HG03060 (cell line): ENCODE results near the gene ALDH1A3.
A peak's percentile ranks its signal among the peaks of the same experiment; 100 is the strongest.

ENCODE experiments used
- ATAC-seq: cut with Tn5 transposase; IDR thresholded peaks from one replicate; pipeline ENCODE4 v1.9.1; 2021; ENCODE audit warnings: low read depth, moderate number of reproducible peaks; ENCODE audit not compliant: unreplicated experiment

The ALDH1A3 gene

DNA sequence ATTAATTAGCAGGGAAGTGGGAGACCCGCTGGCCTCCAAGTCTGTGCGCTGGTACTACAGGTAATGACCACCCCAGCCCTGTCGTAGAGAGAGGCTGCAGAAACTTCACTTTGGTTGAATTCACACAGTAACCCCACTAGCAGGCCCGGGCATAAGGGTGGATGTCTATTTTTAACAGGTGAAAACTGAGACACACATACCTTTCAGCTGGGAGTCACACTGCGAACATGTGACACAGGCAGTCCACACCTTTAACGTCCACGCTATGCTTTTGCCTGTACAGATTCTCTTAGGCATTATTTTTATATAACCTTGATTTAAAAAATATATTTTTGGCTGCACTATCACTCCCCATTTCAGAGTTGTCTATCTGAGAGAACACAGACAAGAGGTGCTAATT, 43.4 kb downstream of the ALDH1A3 start:
- ATAC-seq = no peak

DNA sequence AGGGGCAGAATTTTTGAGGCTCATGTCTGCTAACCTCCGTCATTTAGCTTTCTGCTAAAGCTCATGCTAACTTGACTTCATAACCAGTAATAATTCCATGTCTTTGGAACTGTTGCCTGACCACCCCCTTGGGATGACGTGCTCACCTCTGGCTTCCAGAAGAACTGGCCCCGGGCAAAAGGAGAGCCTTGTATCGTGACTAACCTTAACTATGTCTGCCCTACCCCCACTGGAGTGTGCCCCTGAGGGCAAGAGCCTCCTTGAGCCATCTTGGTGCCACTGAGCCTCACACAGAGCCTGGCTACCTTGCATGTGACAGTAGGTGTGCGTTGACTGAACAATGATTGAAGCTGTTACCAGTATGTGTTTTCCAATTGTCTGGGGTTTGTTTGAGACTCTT, 44.3 kb downstream of the ALDH1A3 start:
- ATAC-seq = no peak

DNA sequence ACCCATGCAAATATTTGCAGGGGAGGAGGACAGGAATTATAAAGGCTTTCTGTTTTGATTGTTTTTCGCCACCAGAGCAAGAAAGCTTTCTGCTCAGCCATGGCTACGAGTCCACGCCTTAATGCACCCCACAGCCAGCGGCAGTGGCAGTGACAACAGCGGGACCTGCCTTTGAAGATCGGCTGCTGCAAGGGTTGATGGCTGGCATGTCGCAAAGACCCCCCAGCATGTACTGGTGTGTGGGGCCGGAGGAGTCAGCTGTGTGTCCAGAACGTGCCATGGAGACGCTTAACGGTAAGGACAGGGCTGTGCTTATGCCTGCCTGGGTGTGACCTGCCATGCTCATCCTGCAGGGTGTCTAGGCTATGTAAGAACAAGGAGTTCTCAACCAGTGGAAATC, 44.8 kb downstream of the ALDH1A3 start:
- no peak for ATAC-seq

DNA sequence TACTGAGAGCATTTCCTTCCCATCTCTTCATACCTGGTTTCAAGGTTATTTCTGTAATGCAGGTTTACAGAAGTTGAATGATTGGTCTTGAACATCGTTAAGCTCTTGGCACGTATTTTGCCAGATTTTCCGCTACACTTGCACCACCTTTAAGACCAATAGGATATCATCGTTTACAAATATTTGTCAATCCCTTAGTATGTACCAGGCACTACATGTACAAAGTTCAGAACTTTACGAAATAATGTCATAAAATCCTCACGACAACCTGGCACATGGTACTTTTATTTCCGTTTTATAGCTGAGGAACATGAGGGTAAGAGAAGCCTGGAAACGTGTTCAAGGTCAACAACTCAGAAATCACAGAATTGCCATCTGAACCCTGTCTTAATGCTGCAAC, 45.8 kb downstream of the ALDH1A3 start:
- ATAC-seq = no peak

DNA sequence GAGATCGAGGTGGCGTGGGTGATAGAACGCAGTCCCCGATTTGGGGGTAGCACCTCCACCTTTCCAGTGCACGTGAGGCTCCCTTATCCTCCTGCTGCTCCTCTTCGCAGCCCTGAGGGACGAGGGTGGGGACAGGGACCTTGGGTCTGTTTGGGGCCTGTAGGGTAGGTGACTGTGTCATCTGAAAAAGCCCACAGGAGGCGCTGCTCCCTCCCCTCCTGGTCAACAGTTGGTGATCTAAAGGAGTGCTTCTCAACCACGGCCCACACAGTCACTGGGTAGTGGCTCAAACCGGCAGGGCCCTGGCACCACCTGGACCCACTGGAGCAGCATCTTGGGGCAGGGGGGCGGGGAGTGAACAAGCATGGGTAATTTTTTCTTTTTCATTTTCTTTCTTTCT, 46.6 kb downstream of the ALDH1A3 start:
- ATAC-seq = no peak

DNA sequence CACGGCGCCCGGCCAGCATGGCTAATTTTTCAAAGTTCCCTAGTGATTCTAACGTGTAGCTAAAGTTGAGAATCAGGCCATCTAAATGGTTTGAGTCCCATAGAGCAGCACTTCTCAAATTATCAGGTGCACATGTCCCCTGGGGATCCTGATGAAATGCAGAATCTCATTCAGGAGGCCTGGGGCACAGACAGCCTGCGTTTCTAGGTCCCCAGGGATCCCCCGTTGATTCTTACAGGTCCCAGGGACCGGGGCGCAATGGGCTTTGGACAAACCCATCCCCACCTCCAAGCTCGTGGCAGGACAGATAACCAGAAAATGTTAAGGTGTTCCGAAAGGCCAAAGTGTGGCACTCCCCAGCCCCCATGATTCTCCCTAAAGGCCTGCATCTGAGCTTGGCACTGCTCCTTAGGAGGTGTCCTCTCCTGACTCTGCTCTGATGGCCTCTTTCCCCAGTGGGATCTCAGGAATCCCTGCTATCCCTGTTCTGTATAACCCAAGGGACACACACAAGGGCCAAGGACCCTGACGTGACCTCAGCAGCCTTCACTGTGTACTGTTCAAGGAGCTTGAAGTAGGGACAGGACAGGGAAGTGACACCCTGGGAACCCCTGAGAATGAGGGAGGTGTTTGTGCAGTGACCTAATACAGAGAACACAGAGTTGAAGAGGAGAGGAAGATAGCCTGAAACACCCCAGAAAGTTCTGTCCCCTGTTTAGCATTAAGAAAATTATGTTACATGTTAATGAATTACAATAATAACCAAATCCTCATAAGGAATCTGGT, 47.5 kb downstream of the ALDH1A3 start:
- ATAC-seq = no peak

DNA sequence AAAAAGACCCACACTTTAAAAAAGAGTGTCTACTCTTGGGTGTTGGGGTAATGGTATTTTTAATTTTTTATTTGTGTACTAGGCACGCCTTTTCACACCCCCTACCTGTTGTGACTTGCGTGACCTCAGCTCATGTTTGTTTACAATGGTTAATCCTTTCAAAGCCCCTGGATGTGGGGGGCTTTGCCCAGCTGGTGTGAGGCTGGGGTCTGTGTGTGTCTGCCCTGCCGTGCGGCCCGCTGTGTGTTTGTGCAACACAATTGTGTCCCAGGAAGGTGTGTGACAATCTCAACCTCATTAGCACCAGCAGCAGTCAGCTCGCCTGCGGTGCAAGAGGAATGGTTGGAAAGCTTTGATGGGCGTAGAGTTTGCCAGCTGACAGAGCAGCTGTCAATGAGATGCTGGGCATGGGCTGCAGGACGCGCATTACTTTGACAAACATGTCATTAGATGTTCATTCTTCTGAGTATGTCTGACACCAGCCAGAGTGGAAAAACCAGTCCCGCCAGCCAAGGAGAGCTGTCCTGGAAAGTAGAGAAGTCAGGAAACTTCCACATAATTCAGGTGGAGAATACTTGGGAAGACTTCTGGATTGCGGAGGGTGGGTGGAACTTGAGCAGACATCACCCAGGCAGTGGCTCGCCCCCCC, 49.1 kb downstream of the ALDH1A3 start:
- ATAC-seq = no peak

DNA sequence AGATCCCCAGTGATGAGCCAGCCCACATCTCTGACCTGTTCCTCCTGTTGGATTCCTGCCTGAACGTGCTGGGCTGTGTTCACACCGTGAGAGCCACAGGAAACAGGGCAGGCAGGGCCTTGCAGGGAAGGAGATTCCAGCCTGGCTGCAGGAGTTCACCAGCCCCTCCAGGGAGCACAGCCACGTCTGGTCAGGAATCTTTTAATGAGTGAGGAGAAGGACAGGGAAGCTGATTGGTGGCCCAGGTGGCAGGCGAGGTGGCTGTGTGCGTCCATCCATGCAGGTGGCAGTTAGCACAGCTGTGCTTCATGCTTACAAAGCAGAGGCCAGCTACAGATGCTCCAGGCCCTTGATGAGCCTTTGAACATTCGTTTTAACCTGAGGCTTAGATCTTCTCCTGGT, 50.0 kb downstream of the ALDH1A3 start:
- ATAC-seq = no peak

DNA sequence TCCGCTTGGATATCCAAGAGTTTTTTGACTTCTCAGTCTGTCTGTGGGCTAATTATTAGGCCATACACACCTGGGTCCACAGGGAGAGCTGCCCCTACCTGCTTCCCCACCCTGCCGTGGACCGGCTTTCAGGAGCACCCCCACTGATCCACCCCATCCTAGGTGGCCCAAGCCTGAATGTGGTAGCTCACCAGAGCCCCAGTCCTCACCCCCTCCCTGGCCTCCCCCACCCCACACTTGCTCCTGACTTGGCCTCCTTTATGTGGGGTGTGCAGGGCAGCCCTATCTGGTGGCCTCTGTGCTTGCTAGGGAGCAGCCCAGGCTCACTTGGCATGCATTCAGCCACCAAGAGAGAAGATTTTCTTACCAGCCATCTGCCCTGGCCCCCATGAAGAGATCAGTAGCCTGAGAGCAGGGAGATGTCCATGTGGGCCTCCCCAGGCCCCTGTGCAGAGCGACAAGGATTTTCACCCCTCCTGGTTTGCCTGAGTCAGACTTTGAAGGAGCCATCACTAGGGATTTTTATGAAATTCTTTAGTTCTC, 50.7 kb downstream of the ALDH1A3 start:
- no peak for ATAC-seq

DNA sequence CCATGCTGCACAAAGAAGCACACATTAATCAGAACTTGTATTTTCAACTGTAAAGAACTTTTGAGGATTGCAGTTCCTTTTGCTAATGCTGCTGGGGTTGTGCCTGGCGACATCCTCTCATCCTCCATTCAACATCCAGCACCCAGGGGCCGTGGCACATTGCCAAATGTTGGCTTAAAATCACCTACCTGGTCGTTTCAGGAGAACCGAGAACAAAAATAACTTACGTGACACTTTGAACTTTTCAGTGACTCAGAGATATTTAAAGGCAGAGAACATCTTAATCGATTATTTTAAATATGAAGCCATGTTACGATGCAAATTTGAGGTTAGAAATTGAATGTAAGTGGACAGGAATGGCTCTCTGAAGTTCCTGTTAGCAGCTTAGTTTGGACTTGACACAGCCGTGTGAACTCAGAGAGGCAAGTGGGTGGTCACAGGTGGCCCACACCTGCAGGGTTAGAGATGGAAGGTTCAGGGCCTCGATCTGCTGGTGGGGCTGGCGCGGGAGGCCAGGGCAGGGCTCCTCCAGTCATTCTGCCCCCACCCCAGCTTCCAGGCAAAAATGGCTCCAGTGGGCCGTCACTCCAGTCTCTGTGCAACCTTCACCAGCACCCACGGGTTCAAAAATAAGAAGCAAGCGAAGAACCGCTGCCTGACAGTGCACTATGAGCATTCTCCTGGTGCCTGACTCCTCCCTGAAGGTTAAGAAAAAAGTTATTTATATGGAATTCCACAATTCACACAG, 51.7 kb downstream of the ALDH1A3 start:
- ATAC-seq = peak; percentile 55

DNA sequence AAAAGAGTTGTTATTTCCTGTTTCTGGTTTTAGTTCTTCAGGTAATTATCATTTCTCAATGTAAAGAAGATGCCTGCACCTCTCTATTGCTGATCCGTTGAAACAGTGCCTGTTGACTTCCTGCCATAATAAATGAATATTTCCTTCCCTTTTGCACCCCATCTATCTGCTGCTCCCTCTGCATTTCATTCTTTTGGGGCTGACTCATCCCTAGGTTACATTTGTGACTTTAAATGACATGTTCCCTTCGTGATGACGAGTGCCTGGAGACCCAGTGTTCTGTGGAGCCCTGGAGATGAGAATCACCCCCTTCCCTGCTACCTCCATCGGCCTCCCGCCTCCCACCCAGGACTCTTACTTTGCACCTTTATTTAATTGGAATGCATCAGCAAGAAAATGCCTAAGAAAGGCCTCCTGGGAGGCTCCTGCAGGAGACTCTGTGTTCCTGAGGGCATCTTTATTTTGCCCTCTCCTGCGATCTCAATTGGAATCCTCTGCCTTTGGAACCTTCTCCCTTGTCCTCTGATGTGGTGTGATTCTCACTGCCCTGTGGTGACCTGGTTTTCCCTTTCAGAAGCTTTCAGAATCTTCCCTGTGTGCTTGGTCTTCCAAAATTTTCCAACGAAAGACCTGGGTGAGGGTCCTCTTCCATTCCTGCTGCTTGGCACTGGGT, 53.2 kb downstream of the ALDH1A3 start:
- ATAC-seq = no peak

DNA sequence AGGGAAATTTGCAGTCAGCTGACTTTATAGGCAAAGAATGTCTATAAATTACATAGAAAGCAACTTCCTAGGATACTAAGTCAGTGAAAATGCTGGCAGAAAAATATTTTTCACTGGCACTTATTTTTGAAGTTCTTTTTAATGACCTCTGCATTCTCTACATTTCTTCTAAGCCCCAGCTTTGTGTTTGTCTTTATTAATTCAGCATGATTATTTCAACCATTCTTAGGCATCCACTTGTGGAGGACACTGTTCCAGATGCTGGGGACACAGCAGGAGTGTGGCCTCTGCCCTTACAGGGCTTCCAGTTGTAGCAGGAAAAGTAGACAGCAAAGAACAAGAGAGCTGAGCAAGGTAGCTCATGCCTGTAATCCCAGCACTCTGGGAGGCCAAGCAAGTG, 54.5 kb downstream of the ALDH1A3 start:
- no peak for ATAC-seq

DNA sequence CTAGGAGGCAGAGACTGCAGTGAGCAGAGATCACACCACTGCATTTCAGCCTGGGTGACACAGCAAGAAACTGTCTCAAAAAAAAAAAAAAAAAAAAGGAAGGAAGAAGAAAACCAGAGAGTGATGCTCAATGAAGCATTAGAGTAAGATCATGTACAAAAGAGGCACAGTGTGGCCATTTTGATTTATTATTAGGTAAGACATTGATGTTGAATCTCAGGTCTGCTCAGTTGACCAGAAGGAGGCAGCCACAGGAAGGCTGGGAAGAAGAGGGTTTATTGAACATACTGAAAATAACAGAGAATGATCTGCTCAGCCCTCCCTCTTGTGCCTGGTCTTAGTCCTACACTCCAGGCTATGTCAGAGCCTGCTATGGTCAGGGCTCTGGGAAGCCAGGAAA, 55.1 kb downstream of the ALDH1A3 start:
- no peak for ATAC-seq

DNA sequence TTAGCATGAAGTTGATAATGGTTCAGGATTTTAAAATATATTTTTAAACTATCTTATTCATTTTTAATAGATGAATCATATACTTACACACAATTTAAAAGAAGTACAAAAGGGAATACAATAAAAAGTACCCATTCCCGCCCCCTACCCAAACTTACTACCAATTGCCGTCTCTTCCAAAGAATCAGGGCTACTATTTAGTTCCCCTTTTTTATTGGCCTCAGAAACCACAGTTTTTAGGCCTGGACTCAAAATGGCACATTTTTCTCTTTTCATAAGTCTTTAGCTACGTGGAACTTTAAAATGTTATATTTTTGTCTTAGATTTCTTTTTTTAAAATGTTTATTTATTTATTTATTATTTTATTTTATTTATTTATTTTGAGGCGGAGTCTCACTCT, 57.5 kb downstream of the ALDH1A3 start:
- ATAC-seq = no peak

DNA sequence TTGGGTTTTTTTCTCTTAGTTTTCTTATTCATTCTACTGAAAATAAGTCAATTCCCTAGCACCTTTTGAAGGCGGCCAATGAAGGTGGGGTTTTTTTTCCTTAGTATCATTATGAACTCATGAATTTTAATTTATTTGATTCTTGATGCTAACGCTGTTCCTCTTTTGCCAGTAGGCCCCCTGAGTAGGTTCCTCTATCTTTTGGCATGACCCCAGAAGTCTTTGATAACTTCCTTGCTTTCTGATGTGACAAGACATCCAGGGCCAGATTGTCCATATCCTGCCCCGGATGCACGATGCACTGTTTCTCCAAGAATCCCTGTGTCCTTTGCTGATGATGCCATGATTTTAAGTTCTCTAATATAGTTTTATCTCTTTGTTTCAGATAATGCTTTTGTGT, 60.2 kb downstream of the ALDH1A3 start:
- ATAC-seq = no peak

DNA sequence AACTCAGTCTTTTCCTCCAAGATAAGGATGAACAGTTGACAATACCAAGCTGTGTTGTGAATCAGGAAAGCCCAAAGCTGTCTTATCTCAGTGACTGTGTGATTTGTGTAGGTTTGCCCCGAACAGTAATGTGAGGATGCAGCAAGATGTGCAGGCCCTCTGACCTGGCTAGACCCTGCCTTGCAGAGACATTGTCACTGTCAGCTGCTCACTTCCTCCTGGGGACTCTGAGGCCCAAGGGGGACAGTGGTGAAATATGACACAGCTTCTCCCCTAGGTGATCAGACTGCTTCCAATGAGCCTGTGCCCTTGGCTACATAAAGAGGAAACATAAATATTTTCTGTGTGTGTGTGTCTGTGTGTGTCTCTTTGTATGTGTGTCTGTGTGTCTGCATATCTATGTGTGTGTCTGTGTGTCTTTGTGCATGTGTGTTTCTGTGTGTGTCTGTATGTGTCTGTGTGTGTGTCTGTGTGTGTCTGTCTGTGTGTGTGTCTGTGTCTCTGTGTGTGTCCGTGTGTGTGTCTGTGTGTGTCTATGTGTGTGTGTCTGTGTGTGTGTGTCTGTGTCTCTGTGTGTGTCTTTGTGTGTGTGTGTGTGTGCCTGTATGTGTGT, 61.2 kb downstream of the ALDH1A3 start:
- peak; percentile 45 for ATAC-seq

DNA sequence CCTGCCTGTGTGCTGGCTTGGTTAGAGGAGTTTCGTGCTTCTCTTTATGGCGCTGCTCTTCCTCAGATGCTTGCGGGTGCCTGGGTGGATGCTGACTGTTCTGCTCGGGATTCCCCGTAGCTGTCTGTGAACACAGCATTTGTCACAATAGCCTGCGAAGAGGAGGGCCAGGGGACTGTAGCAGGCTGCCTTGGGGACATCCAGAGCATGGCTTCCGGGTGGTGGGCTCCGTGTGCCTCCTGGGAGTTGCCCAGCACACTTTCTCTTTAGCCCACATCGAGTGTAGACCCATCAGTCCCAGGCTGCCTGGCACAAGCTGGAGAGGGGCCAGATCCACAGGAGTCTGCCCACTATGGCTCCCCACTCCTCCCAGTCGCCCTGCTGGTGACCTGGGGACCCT, 61.9 kb downstream of the ALDH1A3 start:
- peak; percentile 34 for ATAC-seq

DNA sequence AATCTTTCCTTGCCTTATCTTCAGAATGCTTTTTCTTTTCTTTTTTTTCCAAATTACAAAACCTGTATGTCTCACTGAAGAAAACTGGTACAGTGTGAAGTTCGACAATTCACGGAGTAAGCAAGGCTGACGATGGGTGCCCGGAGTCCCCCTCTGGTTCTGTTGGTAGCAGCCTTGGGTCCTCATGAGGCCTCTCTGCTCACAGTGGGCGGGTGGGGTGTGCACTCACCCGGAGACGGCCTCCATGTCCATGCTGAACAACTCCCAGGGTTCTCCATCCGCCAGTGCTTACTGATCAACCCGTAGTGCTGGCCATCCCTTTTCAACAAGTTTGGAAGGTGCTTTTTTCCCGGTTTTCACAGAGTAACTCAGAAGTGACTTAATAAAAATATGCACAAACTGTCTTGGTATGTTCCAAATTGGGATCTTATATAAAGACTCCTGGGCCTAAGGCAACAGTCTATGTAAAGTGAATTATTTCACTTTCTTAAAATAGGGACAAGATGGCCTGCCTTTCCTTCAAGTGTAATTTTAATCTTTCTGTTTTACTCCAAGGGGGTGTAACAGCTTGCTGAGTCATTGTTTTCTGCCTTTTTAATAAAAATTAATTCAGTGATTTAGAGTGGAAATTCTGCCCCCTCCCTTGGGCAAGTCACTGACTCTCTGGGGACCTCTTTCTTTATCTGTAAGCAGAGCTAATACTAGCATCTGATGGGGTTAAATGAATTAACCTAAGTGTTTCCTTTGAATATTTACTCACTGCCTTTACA, 63.2 kb downstream of the ALDH1A3 start:
- no peak for ATAC-seq

DNA sequence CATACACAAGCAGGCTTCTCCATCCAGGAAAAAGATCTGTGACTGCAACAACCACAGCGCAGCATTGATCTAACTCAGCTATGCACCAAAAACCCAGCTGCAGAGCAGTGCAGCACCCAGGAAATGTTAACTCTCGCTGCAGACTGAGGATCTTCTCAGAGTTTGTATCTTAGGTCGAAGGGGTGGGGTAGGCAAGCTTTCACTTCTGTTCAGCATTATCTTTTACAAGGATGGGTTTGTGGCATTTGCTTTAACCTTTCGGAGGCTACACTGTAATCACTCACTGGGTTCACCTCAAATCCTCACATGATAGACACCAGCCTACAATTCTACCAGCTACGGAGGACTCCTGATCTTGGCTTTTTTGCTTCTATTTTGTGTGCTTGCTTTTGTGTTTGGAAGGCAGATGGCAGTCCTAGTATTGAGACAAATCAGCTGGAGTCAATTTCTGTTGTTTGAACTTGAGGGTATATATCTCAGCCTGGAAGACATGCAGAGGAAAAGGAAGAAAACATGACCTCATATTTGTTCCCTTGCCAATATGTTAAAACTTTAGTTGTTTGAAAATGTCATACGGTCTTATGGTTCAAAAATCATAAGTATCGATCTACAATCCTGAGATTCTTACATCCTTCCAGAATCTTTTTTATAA, 64.7 kb downstream of the ALDH1A3 start:
- ATAC-seq = no peak
